ENCODE data around the gene PDGFB.

PDGFB gene

DNA sequence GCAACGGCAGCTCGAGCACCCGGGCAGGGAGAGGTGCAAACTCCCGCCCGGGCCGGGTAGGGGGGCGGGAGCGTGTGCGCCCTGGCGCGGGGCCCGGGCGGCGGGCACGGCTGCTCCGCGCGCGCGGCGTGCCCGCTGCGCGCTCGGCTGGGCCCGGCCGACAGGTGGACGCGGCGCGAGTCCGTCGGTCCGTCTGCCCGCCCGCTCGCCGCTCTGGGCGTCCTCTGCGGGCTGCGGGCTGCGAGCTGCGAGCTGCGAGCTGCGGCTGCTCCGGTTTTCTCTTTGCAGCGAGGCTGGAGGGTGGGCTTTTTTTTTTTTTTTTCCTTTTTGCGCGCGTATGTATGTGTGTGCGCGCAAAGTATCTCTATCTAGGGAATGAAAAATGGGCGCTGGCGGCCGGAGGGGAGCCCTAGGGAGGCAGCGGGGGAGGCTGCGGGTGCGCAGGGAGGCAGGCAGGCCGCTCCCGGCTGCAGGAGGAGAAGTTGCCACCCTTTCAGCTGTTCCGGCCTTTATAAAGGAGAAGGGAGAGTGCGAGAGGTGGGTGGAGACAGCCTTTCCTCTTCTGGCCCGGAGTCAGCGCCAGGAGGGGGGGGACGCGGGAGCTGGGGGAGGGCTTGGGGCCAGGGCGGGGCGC, at the start of gene PDGFB:
Gene PDGFB, minus strand, starts transcription at position 487 of the 634 bp plus-strand sequence. CDS start 1,019 bp downstream, outside the sequence.
- no peak for DNase-seq (ENCODE audit: low read depth in 2 of 2)

- no peak for DNase-seq (ENCODE audit: low read depth in 2 of 2)
Measured at GRCh38 chr22:39293766-39294368, 49.1 kb upstream of the PDGFB start.

DNA sequence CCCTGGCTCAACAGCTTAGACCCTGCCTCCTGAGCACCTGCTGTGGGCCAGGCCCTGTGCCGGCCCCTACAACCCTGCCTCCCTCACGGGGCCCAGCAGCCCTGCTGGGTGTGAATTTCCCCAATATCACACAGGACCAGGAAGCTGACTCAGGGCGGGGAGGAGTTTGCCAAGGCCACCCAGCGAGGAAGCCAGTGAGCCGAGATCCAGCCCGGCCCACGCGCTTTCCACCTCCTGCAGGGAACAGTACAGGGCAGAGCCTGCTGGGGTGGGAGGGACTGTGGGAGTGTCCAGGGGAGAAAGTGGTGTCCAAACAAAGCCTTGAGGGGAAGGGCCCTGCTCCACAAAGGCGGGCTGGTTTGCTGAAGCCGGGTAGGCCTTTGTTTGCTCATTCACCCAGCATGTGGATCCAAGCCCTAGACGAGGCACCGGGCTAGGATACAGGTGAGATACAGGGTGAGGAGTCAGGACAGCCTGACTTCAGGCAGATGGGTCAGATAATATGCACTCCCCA, 47.8 kb upstream of the PDGFB start:
- no peak for DNase-seq (ENCODE audit: low read depth in 2 of 2)

GRCh38 chr22:39292031-39292462, 47.3 kb upstream of the PDGFB start:
- no peak for DNase-seq (ENCODE audit: low read depth in 2 of 2)

GRCh38 chr22:39291523-39291922, 46.7 kb upstream of the PDGFB start:
- no peak for DNase-seq (ENCODE audit: low read depth in 2 of 2)

DNA sequence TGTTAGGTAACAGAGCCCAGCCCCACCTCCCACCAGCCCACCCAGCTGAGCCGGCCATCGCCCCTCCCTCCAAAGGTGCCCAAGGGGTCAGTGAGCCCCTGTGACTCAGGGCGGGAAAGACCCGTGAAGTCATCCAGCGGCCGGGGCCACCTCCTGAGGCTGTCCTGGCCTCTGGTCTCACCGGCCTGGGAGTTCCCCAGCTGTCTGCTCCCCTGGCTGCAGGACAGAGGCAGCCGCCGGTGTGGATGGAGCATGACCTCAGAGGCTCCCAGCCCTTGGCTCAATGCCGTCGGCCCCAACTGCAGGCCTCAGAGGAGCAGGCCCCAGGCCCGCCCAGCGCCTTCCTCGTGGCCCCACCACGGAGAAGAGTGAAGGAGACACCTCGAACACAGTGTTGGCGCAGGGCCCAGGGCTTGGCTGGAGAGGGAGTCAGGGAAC, 46.0 kb upstream of the PDGFB start:
- no peak for DNase-seq (ENCODE audit: low read depth in 2 of 2)

DNA sequence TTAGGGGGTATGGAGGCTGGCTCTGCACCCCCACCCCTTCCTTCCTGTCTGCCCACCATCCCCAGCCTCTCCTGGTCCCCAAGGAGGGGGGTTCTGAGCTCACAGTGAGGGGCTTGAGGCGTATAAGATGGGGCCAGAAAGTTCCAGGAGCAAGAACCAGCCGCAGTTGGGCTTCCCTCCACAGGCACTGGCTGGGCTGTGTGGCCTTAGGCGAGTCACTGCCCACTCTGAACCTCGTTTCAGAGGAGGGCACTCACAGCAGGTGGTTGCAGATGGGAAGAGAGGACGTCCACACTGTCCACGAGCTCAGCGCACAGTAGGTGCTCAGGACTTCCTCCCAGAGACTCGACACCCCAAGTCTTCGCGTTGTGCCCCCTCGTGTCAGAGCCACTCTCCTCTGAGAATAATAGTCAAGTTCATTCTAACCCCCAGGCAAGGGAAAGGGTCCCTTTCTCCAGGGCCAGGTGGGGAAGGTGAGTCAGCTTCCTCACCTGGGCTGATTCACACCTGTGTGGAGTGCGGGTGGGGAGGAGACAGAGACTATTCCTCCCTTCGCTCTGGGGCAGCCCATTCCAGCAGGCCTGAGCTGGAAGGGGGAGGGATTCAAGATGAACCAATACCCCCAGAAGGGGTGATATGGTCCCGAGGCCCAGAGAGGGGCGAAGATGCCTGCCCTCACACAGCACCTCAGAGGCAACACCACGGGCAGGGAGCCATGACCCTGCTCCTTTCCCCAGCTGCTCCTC, 45.4 kb upstream of the PDGFB start:
- DNase-seq (ENCODE audit: low read depth in 2 of 2), result no peak

GRCh38 chr22:39289533-39289932, 44.8 kb upstream of the PDGFB start:
- DNase-seq (ENCODE audit: low read depth in 2 of 2), result no peak

DNA sequence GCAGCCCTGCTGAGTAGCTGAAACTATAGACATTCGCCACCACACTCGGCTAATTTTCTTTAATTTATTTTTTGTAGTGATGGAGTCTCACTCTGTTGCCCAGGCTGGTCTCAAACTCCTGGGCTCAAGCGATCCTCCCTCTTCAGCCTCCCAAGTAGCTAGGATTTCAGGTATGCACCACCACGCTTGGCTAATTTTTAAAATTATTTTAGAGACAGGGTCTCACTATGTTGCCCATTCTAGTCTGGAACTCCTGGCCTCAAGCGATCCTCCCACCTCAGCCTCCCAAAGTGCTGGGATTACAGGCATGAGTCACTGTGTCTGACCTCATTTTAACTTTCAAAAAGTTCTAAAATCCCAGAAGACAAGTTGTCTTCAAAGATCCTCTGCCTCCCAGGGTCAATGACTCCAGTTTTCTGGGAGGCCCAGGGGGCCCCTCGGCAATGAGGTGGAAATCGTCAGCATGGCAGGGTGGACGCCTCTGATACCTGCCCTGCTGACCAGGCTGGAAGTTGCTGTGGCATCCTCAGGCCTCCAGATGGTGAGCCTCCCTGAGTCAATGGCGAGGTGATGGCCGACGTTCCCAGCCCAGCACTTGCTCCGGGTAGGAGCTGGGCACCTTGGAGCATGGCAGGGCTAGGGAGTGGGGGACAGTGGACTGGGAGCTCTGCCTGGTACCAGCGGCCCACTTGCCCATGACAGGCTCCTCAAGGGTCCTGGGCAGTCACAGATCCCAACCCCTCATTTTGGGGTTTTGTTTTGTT, 43.5 kb upstream of the PDGFB start:
- no peak for DNase-seq (ENCODE audit: low read depth in 2 of 2)

DNA sequence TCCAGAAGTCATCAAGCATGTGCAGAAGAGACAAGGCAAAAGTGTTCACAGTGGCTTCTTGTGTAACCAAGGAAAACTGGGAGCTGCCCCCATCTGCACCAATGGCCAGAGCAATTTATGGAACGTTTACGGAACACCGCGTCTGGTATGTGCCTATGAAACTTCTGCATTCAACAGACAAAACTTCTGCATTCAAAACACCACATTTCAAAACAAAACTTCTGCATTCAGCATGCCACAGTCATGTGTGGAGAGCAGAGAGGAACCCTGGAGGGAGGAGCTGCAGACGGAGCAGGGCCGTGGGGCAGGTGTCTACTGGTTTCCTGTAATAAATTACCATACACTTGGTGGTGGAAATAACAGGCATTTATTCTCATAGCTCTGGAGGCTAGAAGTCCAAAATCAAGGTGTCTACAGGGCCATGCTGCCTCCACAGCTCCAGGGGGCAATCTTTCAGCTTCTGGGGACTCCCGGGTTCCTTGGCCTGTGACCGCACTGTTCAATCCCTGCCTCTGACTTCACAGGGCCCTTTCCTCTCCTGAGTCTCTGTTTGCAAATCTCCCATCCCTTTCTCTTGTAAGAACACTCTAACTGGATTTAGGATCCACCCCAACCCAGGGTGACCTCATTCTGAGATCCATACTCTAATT, 42.4 kb upstream of the PDGFB start:
- DNase-seq (ENCODE audit: low read depth in 2 of 2), result no peak

GRCh38 chr22:39284983-39285382, 40.2 kb upstream of the PDGFB start:
- no peak for DNase-seq (ENCODE audit: low read depth in 2 of 2)

DNA sequence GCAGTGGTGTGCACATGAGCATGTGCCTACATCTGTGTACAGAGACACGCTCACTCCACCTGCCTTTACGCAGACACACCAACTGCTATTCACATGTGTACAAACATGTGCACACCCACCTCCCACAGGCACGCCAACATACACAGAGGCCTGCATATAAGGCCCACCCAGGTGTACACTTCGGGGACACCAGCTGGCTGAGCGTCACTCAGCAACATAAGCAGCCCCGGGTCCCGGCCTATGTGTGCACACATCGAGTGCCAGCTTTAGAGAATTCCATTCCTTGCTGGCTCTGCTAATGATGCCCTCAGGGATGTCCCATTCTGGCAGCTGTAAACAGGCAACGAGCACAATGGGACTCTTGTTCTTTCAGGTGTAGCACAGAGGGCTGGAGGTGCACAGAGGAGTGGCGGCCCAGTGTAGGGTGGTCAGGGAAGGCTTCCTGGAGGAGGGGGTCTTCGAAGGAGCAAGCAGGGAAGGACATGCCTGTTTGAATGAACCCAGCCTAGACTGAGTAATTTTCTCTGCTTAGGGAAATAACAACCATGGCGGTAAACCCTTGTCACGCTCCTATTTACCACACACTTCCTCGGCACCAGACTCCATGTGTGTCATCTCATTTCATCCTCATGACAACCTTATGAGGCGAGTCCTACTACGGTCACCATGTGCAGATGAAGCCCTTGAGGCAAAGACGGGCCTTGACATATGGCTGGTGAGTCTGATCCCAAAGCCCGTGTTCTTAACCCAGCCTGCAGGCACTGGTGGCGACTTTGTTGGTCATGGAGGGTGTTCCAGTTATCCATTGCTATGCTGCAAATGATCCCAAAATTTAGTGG, 39.6 kb upstream of the PDGFB start:
- no peak for DNase-seq (ENCODE audit: low read depth in 2 of 2)

- DNase-seq (ENCODE audit: low read depth in 2 of 2), result no peak
Measured at GRCh38 chr22:39283322-39284141, 38.8 kb upstream of the PDGFB start.

- no peak for DNase-seq (ENCODE audit: low read depth in 2 of 2)
Measured at GRCh38 chr22:39282645-39283321, 38.0 kb upstream of the PDGFB start.

- no peak for DNase-seq (ENCODE audit: low read depth in 2 of 2)
Measured at GRCh38 chr22:39281126-39281525, 36.3 kb upstream of the PDGFB start.

GRCh38 chr22:39280250-39280649, 35.5 kb upstream of the PDGFB start:
- no peak for DNase-seq (ENCODE audit: low read depth in 2 of 2)

- DNase-seq (ENCODE audit: low read depth in 2 of 2), result no peak
Measured at GRCh38 chr22:39279170-39279850, 34.5 kb upstream of the PDGFB start.

- no peak for DNase-seq (ENCODE audit: low read depth in 2 of 2)
Measured at GRCh38 chr22:39278040-39278439, 33.3 kb upstream of the PDGFB start.
